Erythroblast (primary cell): ENCODE data around the gene EEPD1.
A peak's percentile ranks its signal among the peaks of the same experiment; 100 is the strongest.
"Not testable (repeated sequence)": the region's sequence is repeated elsewhere in the genome, so short reads cannot be mapped to it uniquely, and the experiment has no call there.

ENCODE experiments used
- DNase-seq, 2 experiments: peaks; one replicate each; lab custom pipeline; 2025; lab: John Stamatoyannopoulos, UW
- GATA1 ChIP-seq: IDR thresholded peaks from 2 replicates; pipeline ENCODE4 v1.6.1; 2011; ENCODE audit warnings: low read depth, mild to moderate bottlenecking, control low read depth, low read length, moderate library complexity
- POLR2A ChIP-seq: IDR thresholded peaks from 2 replicates; pipeline ENCODE4 v1.6.1; 2011; ENCODE audit warnings: mild to moderate bottlenecking, low read length

The EEPD1 gene

GRCh38 chr7:36152756-36153570 lies at the start of gene EEPD1:
Gene EEPD1 (plus strand): TSS chr7:36153254. CDS start chr7:36154325, 1,071 bp downstream.
- no peak for TF ChIP-seq GATA1
- TF ChIP-seq POLR2A = peak; percentile 42
- peak; percentile 99 to 100 for DNase-seq

- TF ChIP-seq GATA1 = no peak
- TF ChIP-seq POLR2A = no peak
- DNase-seq = no peak
Observed at GRCh38 chr7:36103837-36104561, 49.1 kb upstream of the EEPD1 start.

GRCh38 chr7:36106972-36107908 lies 45.8 kb upstream of the EEPD1 start:
- DNase-seq = not testable (repeated sequence)

- no peak for DNase-seq
- TF ChIP-seq POLR2A (no peak), GATA1 (no peak)
Observed at GRCh38 chr7:36107926-36108631, 45.0 kb upstream of the EEPD1 start.

GRCh38 chr7:36109013-36109627 lies 43.9 kb upstream of the EEPD1 start:
- TF ChIP-seq POLR2A (no peak), GATA1 (no peak)

GRCh38 chr7:36110584-36110983 lies 42.5 kb upstream of the EEPD1 start:
- no peak for TF ChIP-seq POLR2A
- TF ChIP-seq GATA1 = no peak
- no peak for DNase-seq

More at GRCh38 chr7:36109013-36109627, 43.9 kb upstream of the EEPD1 start:
- no peak for DNase-seq

GRCh38 chr7:36112969-36113368 lies 40.1 kb upstream of the EEPD1 start:
- DNase-seq = no peak
- TF ChIP-seq GATA1 (no peak), POLR2A (no peak)

- TF ChIP-seq GATA1 (no peak), POLR2A (no peak)
- DNase-seq = no peak
Observed at GRCh38 chr7:36114355-36114754, 38.7 kb upstream of the EEPD1 start.

GRCh38 chr7:36115448-36116321 lies 37.4 kb upstream of the EEPD1 start:
- peak in 1 of 2 experiments; percentile 14 for DNase-seq
- TF ChIP-seq GATA1 (no peak), POLR2A (no peak)

- DNase-seq = no peak
- TF ChIP-seq GATA1 (no peak), POLR2A (no peak)
Observed at GRCh38 chr7:36116347-36117202, 36.5 kb upstream of the EEPD1 start.
